Upper lobe of left lung (tissue), 6 donors: ENCODE data around the gene SETD4. TPM values are rescaled to one million over a fixed set of nuclear protein-coding genes. Genes with fewer than 3 reads are reported as not detected.

ENCODE experiments used
- ATAC-seq, 2 donors: fragments of 200-7000 bp; cut with Tn5 transposase; one replicate each; pipeline ENCODE4 v1.9.1; 2022; ENCODE audit warnings: mild to moderate bottlenecking in 2 of 2, moderate library complexity in 2 of 2; ENCODE audit not compliant: low FRiP score in 2 of 2
- DNase-seq, 2 donors: peaks; one replicate each; pipeline ENCODE4 v3.0.0-alpha.2; 2019 to 2020
- H3K27ac ChIP-seq, 4 donors: fragments of 200-600 bp; sonication (generic); one replicate each; pipeline ENCODE4 v1.5.1; 2016 to 2019
- H3K27me3 ChIP-seq, 4 donors: fragments of 200-600 bp; sonication (generic); one replicate each; pipeline ENCODE4 v1.5.1; 2017 to 2019
- H3K36me3 ChIP-seq, 4 donors: fragments of 200-600 bp; sonication (generic); one replicate each; pipeline ENCODE4 v1.5.1; 2016 to 2019
- H3K4me1 ChIP-seq, 4 donors: fragments of 200-600 bp; sonication (generic); one replicate each; pipeline ENCODE4 v1.5.1; 2018 to 2019
- H3K4me3 ChIP-seq, 4 donors: fragments of 200-600 bp; sonication (generic); one replicate each; pipeline ENCODE4 v1.5.1; 2017 to 2019; ENCODE audit warnings: mild to moderate bottlenecking in 2 of 4, moderate library complexity in 1 of 4
- H3K9me3 ChIP-seq, 4 donors: fragments of 200-600 bp; sonication (generic); one replicate each; pipeline ENCODE4 v1.5.1; 2018 to 2019
- EP300 ChIP-seq, 4 donors: sonication (generic); formaldehyde crosslinking; IDR thresholded peaks; one replicate each; pipeline ENCODE4 v1.5.1; 2017; ENCODE audit warnings: antibody characterized with exemption in 4 of 4, control low read depth in 2 of 4
- POLR2A ChIP-seq, 4 donors: fragments of 450-650 bp; IDR thresholded peaks; one replicate each; pipeline ENCODE4 v1.5.1; 2016 to 2017; ENCODE audit warnings: antibody characterized with exemption in 4 of 4, mild to moderate bottlenecking in 2 of 4
- POLR2AphosphoS5 ChIP-seq, 2 donors: sonication (generic); formaldehyde crosslinking; IDR thresholded peaks; one replicate each; pipeline ENCODE4 v1.5.1; 2017; ENCODE audit warnings: antibody characterized with exemption in 2 of 2
- WGBS, 2 donors: methylation state at CpG; one replicate each; pipeline ENCODE4 v1.1.5; 2017 to 2018; 5-methylcytosine and 5-hydroxymethylcytosine counted together
- total RNA-seq, 6 donors: library from RNA; depleted of rRNA in 4 of 6; stranded (reverse); fragments of >200 nt in 4 of 6; gene quantifications; one replicate each; pipeline versions ENCODE4 v1.1.0 to v1.2.1, GENCODE V29; 2016 to 2021
- TF ChIP-seq, protein P1 (sequence below), 6 experiments: fragments of 450-650 bp in 4 of 6; fragments of 200-600 bp in 2 of 6; sonication (generic) in 2 of 6; IDR thresholded peaks; one replicate each; pipeline ENCODE4 v1.5.1; 2016 to 2019; ENCODE audit warnings: antibody characterized with exemption in 6 of 6
- donor health status: DM: no; HTN: no; CAD: no; lungs with moderate emphysema.
- donor health status: DM: no; HTN: yes; CAD: no; lungs with severe emphysema.

The SETD4 gene
- total RNA-seq, 6 donors from 2014 or later: 16.0 to 55.5 (median 25.1) TPM

DNA sequence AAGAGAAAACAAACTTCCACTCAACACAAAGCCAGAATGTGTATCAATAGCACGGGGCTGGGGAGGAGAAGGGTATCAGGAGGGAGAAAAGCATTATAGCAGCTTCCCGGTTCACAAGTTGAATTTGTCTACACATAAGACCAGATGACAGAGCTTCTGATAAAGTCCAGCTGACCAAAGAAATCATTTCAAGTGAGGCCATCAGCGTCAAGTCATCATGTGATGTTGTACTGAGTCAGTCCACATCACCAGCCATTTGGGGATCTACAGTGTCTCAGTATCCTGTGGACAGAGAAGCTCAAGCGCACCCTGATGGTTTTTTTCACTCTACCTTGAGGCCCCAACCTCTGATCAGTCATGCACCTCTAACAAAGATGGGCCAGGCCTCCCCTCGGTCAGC, 33.0 kb downstream of the SETD4 start:
- H3K36me3 ChIP-seq: no peaks in the 10 kb centered on the region
- H3K9me3 ChIP-seq: no peaks in the 10 kb centered on the region
- TF ChIP-seq POLR2AphosphoS5 (IDR thresholded peaks at IDR 0.05): no peak
- TF ChIP-seq EP300 (IDR thresholded peaks at IDR 0.05): no peak
- no peak for TF ChIP-seq POLR2A (IDR thresholded peaks at IDR 0.05)
- TF ChIP-seq, protein P1, sequence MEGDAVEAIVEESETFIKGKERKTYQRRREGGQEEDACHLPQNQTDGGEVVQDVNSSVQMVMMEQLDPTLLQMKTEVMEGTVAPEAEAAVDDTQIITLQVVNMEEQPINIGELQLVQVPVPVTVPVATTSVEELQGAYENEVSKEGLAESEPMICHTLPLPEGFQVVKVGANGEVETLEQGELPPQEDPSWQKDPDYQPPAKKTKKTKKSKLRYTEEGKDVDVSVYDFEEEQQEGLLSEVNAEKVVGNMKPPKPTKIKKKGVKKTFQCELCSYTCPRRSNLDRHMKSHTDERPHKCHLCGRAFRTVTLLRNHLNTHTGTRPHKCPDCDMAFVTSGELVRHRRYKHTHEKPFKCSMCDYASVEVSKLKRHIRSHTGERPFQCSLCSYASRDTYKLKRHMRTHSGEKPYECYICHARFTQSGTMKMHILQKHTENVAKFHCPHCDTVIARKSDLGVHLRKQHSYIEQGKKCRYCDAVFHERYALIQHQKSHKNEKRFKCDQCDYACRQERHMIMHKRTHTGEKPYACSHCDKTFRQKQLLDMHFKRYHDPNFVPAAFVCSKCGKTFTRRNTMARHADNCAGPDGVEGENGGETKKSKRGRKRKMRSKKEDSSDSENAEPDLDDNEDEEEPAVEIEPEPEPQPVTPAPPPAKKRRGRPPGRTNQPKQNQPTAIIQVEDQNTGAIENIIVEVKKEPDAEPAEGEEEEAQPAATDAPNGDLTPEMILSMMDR (IDR thresholded peaks at IDR 0.05): no peak
- 81 to 86% methylated on average over 5 of the region's 5 CpGs for WGBS, 2 donors
- H3K27me3 ChIP-seq: no peaks in the 10 kb centered on the region
- ATAC-seq (no peak), DNase-seq (no peak)
- peaks cover 0 to 13% (median 0%) of the 10 kb centered on the region in 4 donors for H3K4me1 ChIP-seq
- H3K27ac ChIP-seq: no peak overlapping the region
- no peak overlapping the region for H3K4me3 ChIP-seq

DNA sequence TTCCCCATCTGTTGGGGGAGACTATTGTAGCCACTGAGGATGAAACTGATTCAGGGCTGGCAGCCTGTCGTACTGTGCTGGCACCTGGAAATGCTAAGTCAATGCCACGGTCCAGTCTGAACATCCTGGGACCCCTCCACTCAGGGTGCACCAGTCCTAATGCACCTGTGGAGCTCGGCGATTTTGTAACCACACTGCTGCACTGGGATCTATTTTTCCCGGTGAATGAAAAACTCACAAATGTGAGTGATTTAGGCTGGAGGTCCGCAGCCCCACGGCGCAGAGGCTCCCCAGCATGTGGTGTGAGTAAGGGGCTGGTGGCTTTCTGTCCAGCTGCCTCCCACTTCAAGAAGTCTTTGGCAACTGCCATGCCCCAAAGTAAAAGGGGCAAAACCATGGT, 35.5 kb downstream of the SETD4 start:
- Histone ChIP-seq H3K27me3 (no peaks in the 10 kb centered on the region), H3K36me3 (no peaks in the 10 kb centered on the region), H3K4me3 (no peak overlapping the region), H3K4me1 (peaks cover 0 to 13% (median 0%) of the 10 kb centered on the region in 4 donors), H3K9me3 (no peaks in the 10 kb centered on the region), H3K27ac (no peak overlapping the region)
- no peak for ATAC-seq
- TF ChIP-seq, protein P1 (IDR thresholded peaks at IDR 0.05): no peak
- no peak for TF ChIP-seq EP300 (IDR thresholded peaks at IDR 0.05)
- no peak for TF ChIP-seq POLR2A (IDR thresholded peaks at IDR 0.05)
- no peak for TF ChIP-seq POLR2AphosphoS5 (IDR thresholded peaks at IDR 0.05)
- peak in 1 of 2 donors; percentile 24 for DNase-seq
- 95% methylated on average over 8 of the region's 8 CpGs; no CpG with 5 or more reads in 1 of the 2 donors for WGBS, 2 donors

DNA sequence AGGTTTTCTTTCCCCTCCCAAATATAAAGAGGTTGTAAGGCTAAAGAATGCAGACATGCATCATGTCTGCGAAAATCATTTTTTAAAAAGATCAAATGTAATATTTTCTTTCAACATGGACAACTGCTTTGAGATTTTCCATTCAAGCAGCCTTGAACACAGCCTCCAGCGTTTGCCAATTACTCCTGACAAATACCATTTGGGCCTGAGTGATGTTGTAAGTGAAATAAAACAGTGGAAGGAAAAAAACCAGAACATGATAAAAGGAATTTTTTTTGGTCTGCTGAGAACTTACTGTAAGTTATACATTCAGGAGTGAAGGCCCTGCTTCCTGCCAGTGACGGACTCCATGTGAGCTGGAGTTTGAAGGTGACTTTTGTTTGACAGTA, 37.2 kb downstream of the SETD4 start:
- ATAC-seq (no peak), DNase-seq (no peak)
- H3K9me3 ChIP-seq: no peaks in the 10 kb centered on the region
- 59 to 64% methylated on average over 3 of the region's 3 CpGs for WGBS, 2 donors
- no peaks in the 10 kb centered on the region for H3K27me3 ChIP-seq
- H3K4me1 ChIP-seq: peaks cover 0 to 9% (median 0%) of the 10 kb centered on the region in 4 donors
- no peak overlapping the region for H3K4me3 ChIP-seq
- no peak overlapping the region for H3K27ac ChIP-seq
- TF ChIP-seq, protein P1 (IDR thresholded peaks at IDR 0.05): no peak
- TF ChIP-seq POLR2A (IDR thresholded peaks at IDR 0.05): no peak
- TF ChIP-seq EP300 (IDR thresholded peaks at IDR 0.05): no peak
- no peak for TF ChIP-seq POLR2AphosphoS5 (IDR thresholded peaks at IDR 0.05)
- H3K36me3 ChIP-seq: no peaks in the 10 kb centered on the region

DNA sequence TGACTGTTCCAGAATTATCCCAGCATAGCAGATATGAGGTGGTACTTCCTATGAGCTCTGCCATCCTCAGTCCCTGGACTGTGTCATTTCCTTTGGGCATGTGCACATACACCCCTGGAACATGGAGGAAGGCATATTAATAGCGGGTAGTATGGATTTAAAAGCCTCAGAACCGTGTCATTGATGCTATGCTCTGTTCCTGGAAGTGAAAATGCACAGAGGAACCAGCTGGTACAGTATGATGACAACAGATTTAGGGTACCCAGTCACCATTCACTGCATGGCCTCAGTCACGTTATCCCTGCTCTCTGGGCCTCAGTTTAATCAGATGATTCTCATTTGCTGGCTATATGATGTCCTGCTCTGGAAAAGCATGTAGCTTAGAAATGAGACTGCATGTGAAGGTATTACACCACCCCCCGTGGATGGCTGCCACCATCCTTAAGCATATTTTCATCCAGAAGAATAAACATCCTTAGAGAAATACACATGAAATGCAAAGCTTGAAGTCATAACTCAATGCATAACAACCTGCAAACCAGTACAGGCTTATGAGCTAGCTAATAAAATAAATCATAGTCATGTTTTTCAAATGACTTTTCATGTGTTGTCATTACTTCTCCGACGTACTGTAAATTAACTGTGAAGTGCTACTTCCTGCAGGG, 37.8 kb downstream of the SETD4 start:
- Histone ChIP-seq H3K36me3 (no peaks in the 10 kb centered on the region), H3K27me3 (no peaks in the 10 kb centered on the region), H3K27ac (no peak overlapping the region), H3K9me3 (no peaks in the 10 kb centered on the region), H3K4me1 (peaks cover 0 to 9% (median 0%) of the 10 kb centered on the region in 4 donors), H3K4me3 (no peak overlapping the region)
- TF ChIP-seq EP300 (IDR thresholded peaks at IDR 0.05) (no peak), POLR2AphosphoS5 (IDR thresholded peaks at IDR 0.05) (no peak), POLR2A (IDR thresholded peaks at IDR 0.05) (no peak)
- TF ChIP-seq, protein P1 (IDR thresholded peaks at IDR 0.05): no peak
- ATAC-seq (no peak), DNase-seq (no peak)
- WGBS, 2 donors: 42 to 44% methylated on average over 6 of the region's 6 CpGs
